Activated naive CD4-positive, alpha-beta T cell treated with anti-CD3 and anti-CD28 coated beads, Interleukin-2, amount 50 U/mL, for 16 hours (primary cell): ENCODE measurements around the gene IRF2BP2.

ENCODE experiments used
- DNase-seq: peaks from one replicate; pipeline ENCODE4 v3.0.0-alpha.2; 2020

Gene IRF2BP2

GRCh38 chr1:234633246-234634003 is 23.4 kb upstream of the IRF2BP2 start:
- DNase-seq: no peak

GRCh38 chr1:234632225-234632624 is 22.2 kb upstream of the IRF2BP2 start:
- DNase-seq: no peak

GRCh38 chr1:234631721-234632125 is 21.7 kb upstream of the IRF2BP2 start:
- DNase-seq: no peak

- DNase-seq: no peak
Observed at GRCh38 chr1:234629026-234629425, 19.0 kb upstream of the IRF2BP2 start.

- no peak for DNase-seq
Observed at GRCh38 chr1:234628089-234628488, 18.1 kb upstream of the IRF2BP2 start.

DNA sequence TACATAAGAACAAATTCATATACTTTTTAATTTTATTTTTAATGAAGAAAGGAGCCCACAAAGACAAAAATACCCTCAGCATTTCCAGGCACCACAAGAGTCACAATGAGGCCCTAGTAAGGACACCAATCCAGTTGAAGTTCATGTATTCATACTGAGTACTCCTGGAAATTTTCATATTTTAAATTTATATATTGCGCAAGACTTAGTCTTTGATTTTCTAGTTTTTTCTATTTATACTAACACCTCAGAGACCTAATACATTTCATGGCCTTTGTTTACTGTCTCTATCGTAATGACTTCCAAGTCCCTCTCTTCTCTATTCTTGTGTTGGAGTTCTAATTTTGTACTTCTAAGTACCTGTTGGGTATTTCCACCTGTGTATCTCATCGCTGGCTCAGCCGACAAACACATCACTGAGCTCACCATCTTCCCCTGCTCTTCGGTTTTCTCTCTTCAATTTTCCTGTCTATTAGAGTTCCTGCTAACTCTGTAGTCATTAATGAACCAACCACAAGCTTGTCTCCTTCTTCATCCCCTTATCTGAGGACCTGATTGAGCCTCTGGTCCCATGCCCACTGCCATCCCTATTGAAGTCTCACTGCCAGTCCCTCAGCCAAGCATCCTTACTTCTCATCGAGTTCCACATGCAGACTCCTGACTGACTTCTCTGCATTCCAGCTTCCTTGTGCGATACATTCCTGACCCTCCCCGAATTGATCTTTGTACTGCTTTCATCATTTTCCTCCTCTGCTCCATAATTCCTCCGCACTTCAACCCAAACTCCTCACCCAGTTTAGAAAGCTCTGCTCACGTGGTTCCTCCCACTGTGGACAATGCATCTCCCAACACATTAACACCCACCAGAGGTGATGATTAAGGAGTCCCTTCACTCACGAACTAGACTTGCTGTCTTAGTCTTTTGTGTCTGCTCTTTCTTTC is 17.3 kb upstream of the IRF2BP2 start:
- DNase-seq: no peak

GRCh38 chr1:234626391-234626790 is 16.4 kb upstream of the IRF2BP2 start:
- DNase-seq: no peak

DNA sequence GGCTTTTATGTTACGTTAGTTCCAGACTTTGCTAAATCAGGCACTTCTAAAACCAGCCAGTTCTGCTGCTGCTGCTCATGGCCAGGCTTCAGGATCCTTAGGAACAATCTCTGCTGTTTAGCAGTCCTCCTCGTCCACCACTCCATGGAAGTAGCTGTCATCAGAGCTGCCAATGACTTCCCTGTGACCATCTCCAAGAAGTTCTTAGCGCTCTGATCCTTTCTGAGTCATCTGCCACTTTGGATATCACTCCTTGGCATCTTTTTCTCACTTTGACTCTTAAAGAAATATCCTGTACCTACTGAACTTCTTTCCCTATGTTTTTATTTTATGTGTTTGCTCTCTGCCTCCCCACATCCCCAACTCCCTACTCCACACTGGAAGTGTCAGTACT is 14.7 kb upstream of the IRF2BP2 start:
- no peak for DNase-seq

GRCh38 chr1:234621657-234622335 is 11.8 kb upstream of the IRF2BP2 start:
- no peak for DNase-seq

GRCh38 chr1:234621127-234621468 is 11.1 kb upstream of the IRF2BP2 start:
- DNase-seq: no peak

GRCh38 chr1:234620272-234621126 is 10.5 kb upstream of the IRF2BP2 start:
- DNase-seq: no peak

GRCh38 chr1:234619794-234620247 is 9.8 kb upstream of the IRF2BP2 start:
- no peak for DNase-seq

GRCh38 chr1:234619071-234619480 is 9.1 kb upstream of the IRF2BP2 start:
- no peak for DNase-seq

- DNase-seq: no peak
Observed at GRCh38 chr1:234618737-234619049, 8.7 kb upstream of the IRF2BP2 start.

- DNase-seq: no peak
Observed at GRCh38 chr1:234617986-234618736, 8.2 kb upstream of the IRF2BP2 start.

- DNase-seq: no peak
Observed at GRCh38 chr1:234617131-234617985, 7.4 kb upstream of the IRF2BP2 start.

DNA sequence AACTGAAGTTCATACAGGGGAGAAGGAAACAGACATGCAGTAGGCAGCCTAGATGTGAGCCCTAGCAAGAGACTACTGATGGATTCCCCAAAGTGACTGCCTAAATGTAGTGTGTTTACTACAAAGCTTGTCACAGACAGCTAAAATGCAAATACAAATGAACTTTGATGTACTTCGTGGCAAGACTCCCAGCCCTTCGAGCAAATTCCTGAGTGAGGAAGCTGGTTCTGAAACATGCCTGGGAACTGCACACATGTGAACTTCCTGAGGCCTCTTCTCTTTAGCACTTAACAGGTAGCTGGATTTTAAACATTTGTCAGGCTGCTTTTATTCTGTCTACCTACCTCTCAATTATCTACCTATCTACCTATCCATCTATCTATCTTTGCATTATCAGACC is 6.7 kb upstream of the IRF2BP2 start:
- no peak for DNase-seq

GRCh38 chr1:234614081-234614489 is 4.1 kb upstream of the IRF2BP2 start:
- DNase-seq: no peak

DNA sequence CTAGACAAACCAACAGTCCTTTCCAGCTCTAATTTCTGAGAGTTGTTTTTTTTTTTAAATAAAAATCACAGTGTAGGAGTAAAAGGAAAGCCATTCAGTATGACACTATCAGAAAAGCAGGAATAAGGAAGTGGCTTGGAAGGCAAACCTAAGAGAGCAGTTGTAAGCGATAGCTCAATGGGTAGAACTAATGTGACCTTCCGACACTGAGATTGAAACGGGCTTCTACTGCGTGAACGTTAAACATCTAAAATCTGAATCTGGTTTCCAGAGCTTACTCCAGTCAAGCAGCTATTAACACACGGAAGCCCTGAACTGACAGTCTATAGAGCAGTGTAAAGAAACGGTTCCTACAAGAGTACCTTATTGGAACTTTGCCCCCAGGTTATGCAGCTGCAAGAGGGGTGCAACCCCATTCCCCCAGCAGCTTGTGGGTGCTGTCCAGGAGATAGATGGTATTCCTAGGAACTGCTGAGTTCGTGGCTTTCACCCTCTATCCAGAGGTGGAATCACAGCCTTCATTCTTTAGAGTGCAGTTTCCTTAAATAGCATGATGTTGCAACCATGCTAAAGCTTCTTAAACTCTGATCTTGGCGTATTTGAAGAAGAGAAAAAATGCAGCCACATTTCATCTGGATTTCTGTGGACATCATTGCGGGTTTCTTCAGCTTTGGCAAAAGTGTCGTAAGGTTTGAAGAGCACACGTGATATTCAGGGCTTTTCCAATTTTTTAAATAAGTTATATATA is 3.3 kb upstream of the IRF2BP2 start:
- DNase-seq: no peak
